Smooth muscle cell (in vitro differentiated cells): ENCODE measurements around the gene GDF2. TPM values are rescaled to one million over a fixed set of nuclear protein-coding genes. Genes with fewer than 3 reads are reported as not detected.

Experiments
- DNase-seq: peaks from one replicate; lab custom pipeline; 2025; ENCODE audit not compliant: unreplicated experiment; lab: John Stamatoyannopoulos, UW
- H2AFZ ChIP-seq: fragments of 200-600 bp; sonication (generic); 2 replicates; pipeline ENCODE4 v1.6.0; 2016; ENCODE audit warnings: antibody characterized with exemption, low read depth, mild to moderate bottlenecking
- H3F3A ChIP-seq: fragments of 200-600 bp; sonication (generic); 2 replicates; pipeline ENCODE4 v1.6.0; 2017; ENCODE audit warnings: antibody characterized with exemption, low read depth
- H3K27ac ChIP-seq: fragments of 200-600 bp; sonication (generic); 2 replicates; pipeline ENCODE4 v1.5.1; 2016; ENCODE audit warnings: low read depth, mild to moderate bottlenecking
- H3K27me3 ChIP-seq: fragments of 200-600 bp; sonication (generic); 2 replicates; pipeline ENCODE4 v1.6.1; 2016; ENCODE audit warnings: low read depth, mild to moderate bottlenecking
- H3K36me3 ChIP-seq: fragments of 200-600 bp; sonication (generic); 2 replicates; pipeline ENCODE4 v1.5.1; 2016; ENCODE audit warnings: low read depth
- H3K4me1 ChIP-seq: fragments of 200-600 bp; sonication (generic); 2 replicates; pipeline ENCODE4 v1.5.1; 2016; ENCODE audit warnings: low read depth
- H3K4me2 ChIP-seq: fragments of 200-600 bp; sonication (generic); 2 replicates; pipeline ENCODE4 v1.6.0; 2016; ENCODE audit warnings: mild to moderate bottlenecking
- H3K4me3 ChIP-seq: fragments of 200-600 bp; sonication (generic); 2 replicates; pipeline ENCODE4 v1.5.1; 2016; ENCODE audit warnings: mild to moderate bottlenecking
- H3K79me2 ChIP-seq: fragments of 200-600 bp; sonication (generic); 2 replicates; pipeline ENCODE4 v1.6.0; 2016; ENCODE audit warnings: low read depth, mild to moderate bottlenecking
- H3K9ac ChIP-seq: fragments of 200-600 bp; sonication (generic); 2 replicates; pipeline ENCODE4 v1.6.0; 2016; ENCODE audit warnings: low read depth
- H3K9me3 ChIP-seq: fragments of 200-600 bp; sonication (generic); replicated peaks from 2 replicates; pipeline ENCODE4 v1.5.1; 2016; ENCODE audit warnings: low read depth
- H4K20me1 ChIP-seq: fragments of 200-600 bp; sonication (generic); 2 replicates; pipeline ENCODE4 v1.6.0; 2016; ENCODE audit warnings: low read depth
- CTCF ChIP-seq: fragments of 200-600 bp; sonication (generic); IDR thresholded peaks from 2 replicates; pipeline ENCODE4 v1.5.1; 2017; ENCODE audit warnings: borderline replicate concordance, mild to moderate bottlenecking, antibody characterized with exemption; ENCODE audit not compliant: insufficient read depth, poor library complexity, severe bottlenecking
- WGBS: methylation state at CpG from one replicate; pipeline ENCODE4 v1.1.7; 2016; ENCODE audit warnings: low lambda C conversion rate; 5-methylcytosine and 5-hydroxymethylcytosine counted together
- polyA plus RNA-seq: library from polyadenylated mRNA; unstranded; fragments of >200 nt; fragmentation: Nextera tagmentation; extraction: Ambion mirVana; gene quantifications from 2 replicates; pipeline ENCODE4 v1.2.1, GENCODE V29; 2016
- total RNA-seq: library from RNA; depleted of rRNA; stranded (reverse); fragments of >200 nt; gene quantifications from 2 replicates; pipeline ENCODE4 v1.2.3, GENCODE V29; 2014

The GDF2 gene
- total and polyA plus RNA-seq, 2 experiments from 2014 or later, result not detected

- H3K4me3 ChIP-seq, result no peak overlapping the region
- WGBS, result 100% methylated on average over 3 of the region's 3 CpGs
These were observed 35.7 kb downstream of the GDF2 start for GRCh38 chr10:47357911-47358310.

GRCh38 chr10:47358457-47358856 lies 36.2 kb downstream of the GDF2 start:
- WGBS, result 93% methylated on average over 3 of the region's 3 CpGs
- Histone ChIP-seq H4K20me1 (no peaks in the 10 kb centered on the region), H3K4me3 (no peak overlapping the region), H3F3A (no peaks in the 10 kb centered on the region), H3K36me3 (no peaks in the 10 kb centered on the region), H3K4me1 (no peaks in the 10 kb centered on the region), H3K27me3 (no peaks in the 10 kb centered on the region), H2AFZ (no peak overlapping the region), H3K4me2 (no peak overlapping the region), H3K27ac (no peak overlapping the region), H3K9ac (no peak overlapping the region), H3K9me3 (no peaks in the 10 kb centered on the region), H3K79me2 (no peaks in the 10 kb centered on the region)
- no peak for DNase-seq
- no peak for TF ChIP-seq CTCF

More at GRCh38 chr10:47357911-47358310, 35.7 kb downstream of the GDF2 start:
- Histone ChIP-seq H3K4me2 (no peak overlapping the region), H3K9ac (no peak overlapping the region), H3K36me3 (no peaks in the 10 kb centered on the region), H3K79me2 (no peaks in the 10 kb centered on the region), H3K4me1 (no peaks in the 10 kb centered on the region), H3K9me3 (no peaks in the 10 kb centered on the region), H4K20me1 (no peaks in the 10 kb centered on the region), H2AFZ (no peak overlapping the region), H3K27ac (no peak overlapping the region), H3F3A (no peaks in the 10 kb centered on the region), H3K27me3 (no peaks in the 10 kb centered on the region)
- no peak for TF ChIP-seq CTCF
- DNase-seq, result no peak

GRCh38 chr10:47359101-47359500 lies 36.8 kb downstream of the GDF2 start:
- Histone ChIP-seq H3K4me2 (no peak overlapping the region), H3K27me3 (no peaks in the 10 kb centered on the region), H3K9me3 (no peaks in the 10 kb centered on the region), H2AFZ (no peak overlapping the region), H3K4me3 (no peak overlapping the region), H3K4me1 (no peaks in the 10 kb centered on the region), H3K9ac (no peak overlapping the region), H3K27ac (no peak overlapping the region), H4K20me1 (no peaks in the 10 kb centered on the region), H3K36me3 (no peaks in the 10 kb centered on the region), H3K79me2 (no peaks in the 10 kb centered on the region), H3F3A (no peaks in the 10 kb centered on the region)
- TF ChIP-seq CTCF, result no peak
- DNase-seq, result no peak
- 91% methylated on average over 2 of the region's 2 CpGs for WGBS

- 92% methylated on average over 4 of the region's 4 CpGs for WGBS
- Histone ChIP-seq H3K36me3 (no peaks in the 10 kb centered on the region), H3K4me3 (no peak overlapping the region), H4K20me1 (no peaks in the 10 kb centered on the region), H3K27me3 (no peaks in the 10 kb centered on the region), H2AFZ (no peak overlapping the region), H3F3A (no peaks in the 10 kb centered on the region), H3K79me2 (no peaks in the 10 kb centered on the region), H3K4me2 (no peak overlapping the region), H3K4me1 (no peaks in the 10 kb centered on the region), H3K27ac (no peak overlapping the region), H3K9me3 (no peaks in the 10 kb centered on the region), H3K9ac (no peak overlapping the region)
- no peak for DNase-seq
- no peak for TF ChIP-seq CTCF
These were observed 37.6 kb downstream of the GDF2 start for GRCh38 chr10:47359626-47360418.
